HEK293 (cell line): ENCODE results near the gene HPS4.

ENCODE experiments used
- CTCF ChIA-PET: fragments of 350-600 bp; formaldehyde crosslinking; extraction: SDS; loops from one replicate; lab custom pipeline; 2021; ENCODE audit warnings: antibody characterized with exemption; lab: Yijun Ruan, JAX
- POLR2A ChIA-PET: fragments of 300-600 bp; formaldehyde crosslinking; extraction: SDS; loops from one replicate; lab custom pipeline; 2020; ENCODE audit warnings: antibody characterized with exemption, inconsistent platforms; lab: Yijun Ruan, JAX
- H3K27ac ChIP-seq: fragments of 200-500 bp; sonication (Bioruptor generic); 2 replicates; pipeline ENCODE4 v1.5.1; 2014; ENCODE audit warnings: low read depth, low read length, control low read depth, inconsistent platforms; ENCODE audit errors: extremely low read depth
- H3K36me3 ChIP-seq, 2 experiments: fragments of 200-500 bp in 1 of 2; sonication (Bioruptor generic) in 1 of 2; 1 replicate in 1 of 2; 2 replicates in 1 of 2; pipeline ENCODE4 v1.5.1; 2014 to 2017; ENCODE audit warnings: inconsistent platforms in 2 of 2, low read length in 2 of 2; ENCODE audit not compliant: control insufficient read depth in 2 of 2, insufficient read depth in 1 of 2
- H3K4me1 ChIP-seq: fragments of 200-500 bp; sonication (Bioruptor generic); 2 replicates; pipeline ENCODE4 v1.5.1; 2014; ENCODE audit warnings: mild to moderate bottlenecking, low read length, inconsistent platforms; ENCODE audit not compliant: control insufficient read depth, insufficient read depth
- H3K4me3 ChIP-seq: 2 replicates; pipeline ENCODE4 v1.5.1; 2011; ENCODE audit warnings: low read depth, mild to moderate bottlenecking, control low read depth, low read length, moderate library complexity
- H3K9me3 ChIP-seq: fragments of 200-500 bp; sonication (Bioruptor generic); 2 replicates; pipeline ENCODE4 v1.5.1; 2014; ENCODE audit warnings: low read depth, low read length, inconsistent platforms; ENCODE audit not compliant: control insufficient read depth, insufficient read depth
- GLI4 ChIP-seq: fragments of 450-650 bp; formaldehyde crosslinking; IDR thresholded peaks from 2 replicates; pipeline ENCODE4 v1.5.1; 2016; ENCODE audit warnings: missing biosample characterization, missing genetic modification characterization
- HOXA7 ChIP-seq: sonication (generic); formaldehyde crosslinking; IDR thresholded peaks from 2 replicates; pipeline ENCODE4 v1.8.1; 2022; ENCODE audit warnings: missing genetic modification reagents, borderline replicate concordance
- KLF9 ChIP-seq: fragments of 450-650 bp; formaldehyde crosslinking; IDR thresholded peaks from 2 replicates; pipeline ENCODE4 v1.5.1; 2016; ENCODE audit warnings: missing biosample characterization, missing genetic modification characterization, low read depth
- SCRT2 ChIP-seq: fragments of 450-650 bp; formaldehyde crosslinking; IDR thresholded peaks from 2 replicates; pipeline ENCODE4 v1.5.1; 2016; ENCODE audit warnings: missing biosample characterization, missing genetic modification characterization
- ZFHX2 ChIP-seq: fragments of 450-650 bp; formaldehyde crosslinking; conservative IDR thresholded peaks from 2 replicates; pipeline ENCODE4 v1.5.1; 2016; ENCODE audit warnings: missing biosample characterization, missing genetic modification characterization
- ZNF133 ChIP-seq: fragments of 450-650 bp; formaldehyde crosslinking; IDR thresholded peaks from 2 replicates; pipeline ENCODE4 v1.5.1; 2016; ENCODE audit warnings: missing biosample characterization, missing genetic modification characterization
- ZNF138 ChIP-seq: fragments of 450-650 bp; formaldehyde crosslinking; IDR thresholded peaks from 2 replicates; pipeline ENCODE4 v1.5.1; 2016; ENCODE audit warnings: missing biosample characterization, missing genetic modification characterization, borderline replicate concordance
- ZNF157 ChIP-seq: fragments of 450-650 bp; formaldehyde crosslinking; IDR thresholded peaks from 2 replicates; pipeline ENCODE4 v1.5.1; 2016; ENCODE audit warnings: missing biosample characterization, missing genetic modification characterization
- ZNF239 ChIP-seq: fragments of 450-650 bp; formaldehyde crosslinking; IDR thresholded peaks from 2 replicates; pipeline ENCODE4 v1.5.1; 2016; ENCODE audit warnings: missing biosample characterization, missing genetic modification characterization
- ZNF24 ChIP-seq: fragments of 450-650 bp; formaldehyde crosslinking; IDR thresholded peaks from 2 replicates; pipeline ENCODE4 v1.5.1; 2016; ENCODE audit warnings: missing biosample characterization, missing genetic modification characterization
- ZNF302 ChIP-seq: fragments of 450-650 bp; formaldehyde crosslinking; IDR thresholded peaks from 2 replicates; pipeline ENCODE4 v1.5.1; 2016; ENCODE audit warnings: missing biosample characterization, missing genetic modification characterization, low read depth
- ZNF37A ChIP-seq: fragments of 450-650 bp; IDR thresholded peaks from 2 replicates; pipeline ENCODE4 v1.5.1; 2018; ENCODE audit warnings: missing biosample characterization, missing genetic modification characterization
- ZNF433 ChIP-seq: fragments of 450-650 bp; formaldehyde crosslinking; IDR thresholded peaks from 2 replicates; pipeline ENCODE4 v1.5.1; 2016; ENCODE audit warnings: missing biosample characterization, missing genetic modification characterization, low read depth
- ZNF473 ChIP-seq: fragments of 450-650 bp; formaldehyde crosslinking; IDR thresholded peaks from 2 replicates; pipeline ENCODE4 v1.5.1; 2017; ENCODE audit warnings: missing biosample characterization, missing genetic modification characterization
- ZNF560 ChIP-seq: fragments of 450-650 bp; formaldehyde crosslinking; IDR thresholded peaks from 2 replicates; pipeline ENCODE4 v1.5.1; 2017; ENCODE audit warnings: missing biosample characterization, missing genetic modification characterization, borderline replicate concordance
- ZNF701 ChIP-seq: fragments of 450-650 bp; formaldehyde crosslinking; IDR thresholded peaks from 2 replicates; pipeline ENCODE4 v1.5.1; 2016; ENCODE audit warnings: missing biosample characterization, missing genetic modification characterization
- ZNF747 ChIP-seq: fragments of 450-650 bp; formaldehyde crosslinking; IDR thresholded peaks from 2 replicates; pipeline ENCODE4 v1.5.1; 2016; ENCODE audit warnings: missing biosample characterization, missing genetic modification characterization
- ZXDB ChIP-seq: fragments of 450-650 bp; formaldehyde crosslinking; IDR thresholded peaks from 2 replicates; pipeline ENCODE4 v1.5.1; 2016; ENCODE audit warnings: missing biosample characterization, missing genetic modification characterization
- TF ChIP-seq, protein P1 (sequence below): fragments of 450-650 bp; formaldehyde crosslinking; IDR thresholded peaks from 2 replicates; pipeline ENCODE4 v1.5.1; 2016; ENCODE audit warnings: missing biosample characterization, missing genetic modification characterization
- TF ChIP-seq, protein P2 (sequence below): fragments of 450-650 bp; formaldehyde crosslinking; IDR thresholded peaks from 2 replicates; pipeline ENCODE4 v1.5.1; 2016; ENCODE audit warnings: missing biosample characterization, missing genetic modification characterization, low read depth

HPS4 gene

DNA sequence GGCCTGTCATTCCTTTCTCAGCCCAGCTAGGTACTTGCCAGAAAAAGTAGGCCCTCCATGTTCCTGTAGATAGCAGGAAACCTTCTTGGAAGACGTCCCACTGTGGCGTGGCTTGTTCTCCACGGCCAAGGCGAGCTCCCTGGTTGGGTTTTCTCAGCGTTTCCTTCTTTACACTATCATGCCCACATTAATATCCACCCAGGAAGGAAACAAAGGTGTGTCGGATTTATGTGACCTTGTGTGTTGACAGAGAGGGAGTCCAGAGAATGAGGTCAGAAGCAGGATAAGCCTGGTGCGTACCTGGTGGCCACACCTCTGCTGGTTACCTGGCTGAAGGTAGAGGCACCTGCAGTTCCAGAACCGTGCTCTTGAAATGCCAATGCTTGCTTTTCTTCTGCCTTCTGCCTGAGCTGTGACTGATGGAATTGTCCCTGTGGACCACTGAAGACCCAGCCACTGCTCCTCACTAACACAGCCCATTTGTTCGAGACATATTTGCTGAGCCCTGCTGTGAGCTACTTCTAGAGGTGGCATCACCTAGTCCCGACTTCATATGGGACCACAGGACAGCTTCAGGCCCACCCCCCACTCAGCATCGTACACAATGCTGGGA lies 46.6 kb downstream of the HPS4 start (continued):
- TF ChIP-seq ZNF157 (tag by site-specific recombination) (no peak), ZNF302 (tag by site-specific recombination) (no peak)

- 0 out of 2 replicates have a peak, but pooled peaks have one; percentile 23 for TF ChIP-seq ZFHX2 (tag by site-specific recombination)
- no peak for TF ChIP-seq ZXDB (tag by site-specific recombination)
- TF ChIP-seq, all 188 proteins: peak for 1
- no peaks in the 10 kb centered on the region for H3K4me1 ChIP-seq
- no peak overlapping the region for H3K27ac ChIP-seq
- H3K36me3 ChIP-seq = peaks cover 0 to 25% of the 10 kb centered on the region in 2 experiments; a peak in 1 of 3 replicates
- ChIA-PET CTCF (interaction anchor here (0.6 to 1.5 kb wide), 5 partner anchors 10 to 78 kb away, joined by 3 to 5 read pairs (median 4); no protein-coding TSS in a partner anchor), POLR2A (no interaction called here)
- H3K9me3 ChIP-seq = no peaks in the 10 kb centered on the region
- no peak overlapping the region for H3K4me3 ChIP-seq
These were observed 48.1 kb downstream of the HPS4 start for GRCh38 chr22:26435327-26436093.

- H3K27ac ChIP-seq = no peak overlapping the region
- H3K36me3 ChIP-seq = peaks cover 0 to 25% of the 10 kb centered on the region in 2 experiments; a peak in 1 of 3 replicates
- ChIA-PET CTCF (interaction anchor here (0.6 to 1.3 kb wide), 2 partner anchors 28 to 1013 kb away, joined by 3 to 4 read pairs; no protein-coding TSS in a partner anchor), POLR2A (no interaction called here)
- H3K4me3 ChIP-seq = no peak overlapping the region
- H3K4me1 ChIP-seq = no peaks in the 10 kb centered on the region
- TF ChIP-seq ZNF133 (tag by site-specific recombination) (no peak), ZNF747 (tag by site-specific recombination) (no peak), ZNF701 (tag by site-specific recombination) (no peak), ZNF138 (no peak), HOXA7 (CRISPR knock-in tag) (no peak), ZNF239 (tag by site-specific recombination) (no peak), ZNF24 (tag by site-specific recombination) (no peak), SCRT2 (tag by site-specific recombination) (no peak), GLI4 (tag by site-specific recombination) (no peak), KLF9 (tag by site-specific recombination) (no peak), ZNF433 (tag by site-specific recombination) (no peak), ZNF473 (tag by site-specific recombination) (no peak), ZNF560 (tag by site-specific recombination) (no peak), ZNF37A (tag by site-specific recombination) (no peak)
- TF ChIP-seq, protein P1, sequence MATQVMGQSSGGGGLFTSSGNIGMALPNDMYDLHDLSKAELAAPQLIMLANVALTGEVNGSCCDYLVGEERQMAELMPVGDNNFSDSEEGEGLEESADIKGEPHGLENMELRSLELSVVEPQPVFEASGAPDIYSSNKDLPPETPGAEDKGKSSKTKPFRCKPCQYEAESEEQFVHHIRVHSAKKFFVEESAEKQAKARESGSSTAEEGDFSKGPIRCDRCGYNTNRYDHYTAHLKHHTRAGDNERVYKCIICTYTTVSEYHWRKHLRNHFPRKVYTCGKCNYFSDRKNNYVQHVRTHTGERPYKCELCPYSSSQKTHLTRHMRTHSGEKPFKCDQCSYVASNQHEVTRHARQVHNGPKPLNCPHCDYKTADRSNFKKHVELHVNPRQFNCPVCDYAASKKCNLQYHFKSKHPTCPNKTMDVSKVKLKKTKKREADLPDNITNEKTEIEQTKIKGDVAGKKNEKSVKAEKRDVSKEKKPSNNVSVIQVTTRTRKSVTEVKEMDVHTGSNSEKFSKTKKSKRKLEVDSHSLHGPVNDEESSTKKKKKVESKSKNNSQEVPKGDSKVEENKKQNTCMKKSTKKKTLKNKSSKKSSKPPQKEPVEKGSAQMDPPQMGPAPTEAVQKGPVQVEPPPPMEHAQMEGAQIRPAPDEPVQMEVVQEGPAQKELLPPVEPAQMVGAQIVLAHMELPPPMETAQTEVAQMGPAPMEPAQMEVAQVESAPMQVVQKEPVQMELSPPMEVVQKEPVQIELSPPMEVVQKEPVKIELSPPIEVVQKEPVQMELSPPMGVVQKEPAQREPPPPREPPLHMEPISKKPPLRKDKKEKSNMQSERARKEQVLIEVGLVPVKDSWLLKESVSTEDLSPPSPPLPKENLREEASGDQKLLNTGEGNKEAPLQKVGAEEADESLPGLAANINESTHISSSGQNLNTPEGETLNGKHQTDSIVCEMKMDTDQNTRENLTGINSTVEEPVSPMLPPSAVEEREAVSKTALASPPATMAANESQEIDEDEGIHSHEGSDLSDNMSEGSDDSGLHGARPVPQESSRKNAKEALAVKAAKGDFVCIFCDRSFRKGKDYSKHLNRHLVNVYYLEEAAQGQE (tag by site-specific recombination) = no peak
- TF ChIP-seq, protein P2, sequence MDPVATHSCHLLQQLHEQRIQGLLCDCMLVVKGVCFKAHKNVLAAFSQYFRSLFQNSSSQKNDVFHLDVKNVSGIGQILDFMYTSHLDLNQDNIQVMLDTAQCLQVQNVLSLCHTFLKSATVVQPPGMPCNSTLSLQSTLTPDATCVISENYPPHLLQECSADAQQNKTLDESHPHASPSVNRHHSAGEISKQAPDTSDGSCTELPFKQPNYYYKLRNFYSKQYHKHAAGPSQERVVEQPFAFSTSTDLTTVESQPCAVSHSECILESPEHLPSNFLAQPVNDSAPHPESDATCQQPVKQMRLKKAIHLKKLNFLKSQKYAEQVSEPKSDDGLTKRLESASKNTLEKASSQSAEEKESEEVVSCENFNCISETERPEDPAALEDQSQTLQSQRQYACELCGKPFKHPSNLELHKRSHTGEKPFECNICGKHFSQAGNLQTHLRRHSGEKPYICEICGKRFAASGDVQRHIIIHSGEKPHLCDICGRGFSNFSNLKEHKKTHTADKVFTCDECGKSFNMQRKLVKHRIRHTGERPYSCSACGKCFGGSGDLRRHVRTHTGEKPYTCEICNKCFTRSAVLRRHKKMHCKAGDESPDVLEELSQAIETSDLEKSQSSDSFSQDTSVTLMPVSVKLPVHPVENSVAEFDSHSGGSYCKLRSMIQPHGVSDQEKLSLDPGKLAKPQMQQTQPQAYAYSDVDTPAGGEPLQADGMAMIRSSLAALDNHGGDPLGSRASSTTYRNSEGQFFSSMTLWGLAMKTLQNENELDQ = no peak
- no peaks in the 10 kb centered on the region for H3K9me3 ChIP-seq
These were observed 49.8 kb downstream of the HPS4 start for GRCh38 chr22:26433805-26434204.
